Left ventricle myocardium inferior (tissue), 1 donor: ENCODE measurements around the gene B3GAT3. TPM values are rescaled to one million over a fixed set of nuclear protein-coding genes. Genes with fewer than 3 reads are reported as not detected.

Experiments
- DNase-seq: peaks from one replicate; pipeline ENCODE4 v3.0.0-alpha.2; 2020
- H3K27ac ChIP-seq: fragments of 200-600 bp; replicated peaks from 2 replicates; pipeline ENCODE4 v1.8.0; 2021
- H3K27me3 ChIP-seq: fragments of 200-600 bp; 2 replicates; pipeline ENCODE4 v1.8.0; 2021; ENCODE audit warnings: low read depth
- H3K36me3 ChIP-seq: fragments of 200-600 bp; 2 replicates; pipeline ENCODE4 v1.8.0; 2021
- H3K4me1 ChIP-seq: fragments of 200-600 bp; 2 replicates; pipeline ENCODE4 v1.8.0; 2021
- H3K4me3 ChIP-seq: fragments of 200-600 bp; 2 replicates; pipeline ENCODE4 v1.8.0; 2021; ENCODE audit warnings: mild to moderate bottlenecking, moderate library complexity
- H3K9me3 ChIP-seq: fragments of 200-600 bp; replicated peaks from 2 replicates; pipeline ENCODE4 v1.8.0; 2021
- intact Hi-C: fragments of 100-400 bp; cut with micrococcal nuclease; formaldehyde crosslinking; loops from one replicate; pipeline ENCODE4 v1.11.0; 2022
- total RNA-seq: library from RNA; stranded (reverse); fragmentation: NEBNext Ultra II Directional; extraction: Animal tissue kit (Norgen Biotek cat#: 25700); gene quantifications from one replicate; pipeline ENCODE4 v1.2.1, GENCODE V29; 2021
- TF ChIP-seq, protein P1 (sequence below): fragments of 200-600 bp; IDR thresholded peaks from 2 replicates; pipeline ENCODE4 v1.8.0; 2021; ENCODE audit warnings: antibody characterized with exemption, mild to moderate bottlenecking, borderline replicate concordance
- donor health status: DM: no; HTN: yes; CAD: no; lungs with severe emphysema.

B3GAT3 gene
- total RNA-seq, 1 donor from 2014 or later = 13.2 TPM

DNA sequence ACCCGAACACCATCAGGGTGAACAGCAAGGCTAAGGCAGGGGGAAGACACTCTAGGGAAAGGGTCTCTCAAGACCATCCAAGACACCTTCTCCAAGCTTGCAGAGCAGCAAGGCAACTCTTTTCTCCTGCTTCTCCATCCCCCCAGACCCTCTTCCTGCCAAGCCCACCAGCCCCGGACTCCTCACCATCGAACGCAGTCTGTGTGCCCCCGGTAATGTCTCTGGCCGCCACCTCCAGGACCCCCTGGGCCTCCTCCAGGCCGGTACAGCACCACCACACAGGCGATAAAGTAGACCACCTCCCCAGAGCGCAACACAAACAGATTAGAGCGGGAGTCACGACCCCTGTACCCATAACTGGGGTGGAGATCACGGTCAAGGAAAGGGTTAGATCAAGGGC lies 13.0 kb downstream of the B3GAT3 start:
- intact Hi-C loops = no loop called here

DNA sequence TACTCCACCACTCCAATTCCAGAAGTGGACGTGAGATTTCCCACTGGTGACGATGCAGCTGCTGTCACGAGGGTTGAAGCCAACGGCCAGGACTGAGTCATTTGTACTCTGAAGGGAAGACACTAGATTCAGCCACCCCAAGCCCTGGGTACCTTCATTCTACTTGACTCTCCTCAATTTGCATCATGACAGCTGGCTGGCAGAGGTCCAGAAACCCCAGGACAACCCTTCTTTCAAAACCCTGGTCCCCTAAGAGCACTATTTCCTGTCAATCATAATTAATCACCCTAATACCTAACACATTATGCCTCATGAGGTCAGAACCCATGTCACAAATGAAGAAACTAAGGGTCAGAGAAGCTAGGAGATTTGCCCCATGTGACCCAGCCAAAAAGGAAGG lies 14.1 kb downstream of the B3GAT3 start:
- DNase-seq = no peak
- intact Hi-C loops = no loop called here
- Histone ChIP-seq H3K4me1 (peaks cover 38% of the 10 kb centered on the region), H3K9me3 (no peaks in the 10 kb centered on the region), H3K27ac (no peak overlapping the region), H3K36me3 (peaks cover 37% of the 10 kb centered on the region), H3K27me3 (no peaks in the 10 kb centered on the region), H3K4me3 (no peak overlapping the region)
- TF ChIP-seq, protein P1, sequence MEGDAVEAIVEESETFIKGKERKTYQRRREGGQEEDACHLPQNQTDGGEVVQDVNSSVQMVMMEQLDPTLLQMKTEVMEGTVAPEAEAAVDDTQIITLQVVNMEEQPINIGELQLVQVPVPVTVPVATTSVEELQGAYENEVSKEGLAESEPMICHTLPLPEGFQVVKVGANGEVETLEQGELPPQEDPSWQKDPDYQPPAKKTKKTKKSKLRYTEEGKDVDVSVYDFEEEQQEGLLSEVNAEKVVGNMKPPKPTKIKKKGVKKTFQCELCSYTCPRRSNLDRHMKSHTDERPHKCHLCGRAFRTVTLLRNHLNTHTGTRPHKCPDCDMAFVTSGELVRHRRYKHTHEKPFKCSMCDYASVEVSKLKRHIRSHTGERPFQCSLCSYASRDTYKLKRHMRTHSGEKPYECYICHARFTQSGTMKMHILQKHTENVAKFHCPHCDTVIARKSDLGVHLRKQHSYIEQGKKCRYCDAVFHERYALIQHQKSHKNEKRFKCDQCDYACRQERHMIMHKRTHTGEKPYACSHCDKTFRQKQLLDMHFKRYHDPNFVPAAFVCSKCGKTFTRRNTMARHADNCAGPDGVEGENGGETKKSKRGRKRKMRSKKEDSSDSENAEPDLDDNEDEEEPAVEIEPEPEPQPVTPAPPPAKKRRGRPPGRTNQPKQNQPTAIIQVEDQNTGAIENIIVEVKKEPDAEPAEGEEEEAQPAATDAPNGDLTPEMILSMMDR = no peak

More for the DNA sequence above, 13.0 kb downstream of the B3GAT3 start:
- no peaks in the 10 kb centered on the region for H3K9me3 ChIP-seq
- H3K27ac ChIP-seq = no peak overlapping the region
- TF ChIP-seq, protein P1 = no peak
- peaks cover 39% of the 10 kb centered on the region for H3K4me1 ChIP-seq
- no peak for DNase-seq
- H3K27me3 ChIP-seq = no peaks in the 10 kb centered on the region
- no peak overlapping the region for H3K4me3 ChIP-seq
- H3K36me3 ChIP-seq = peaks cover 37% of the 10 kb centered on the region

DNA sequence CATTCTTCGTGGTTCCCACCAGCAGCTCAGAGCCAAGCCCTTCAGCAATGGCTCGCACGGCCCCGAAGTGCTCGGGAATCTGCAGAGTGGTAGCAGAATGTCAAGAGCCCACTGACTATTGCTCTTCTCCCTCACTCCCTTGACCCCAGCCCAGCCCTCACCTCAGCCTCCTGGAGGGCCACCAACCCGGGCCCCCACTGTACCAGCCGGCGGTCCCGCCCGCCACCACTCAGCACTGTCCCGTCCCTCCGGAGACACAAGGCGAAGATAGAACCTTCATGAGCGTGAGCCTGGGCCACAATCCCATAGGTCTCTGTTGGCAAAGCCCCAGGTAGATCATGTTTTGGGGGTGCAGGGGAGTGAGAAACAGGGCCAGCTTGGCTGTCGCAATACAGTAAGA lies 15.9 kb downstream of the B3GAT3 start:
- Histone ChIP-seq H3K27me3 (no peaks in the 10 kb centered on the region), H3K9me3 (no peaks in the 10 kb centered on the region), H3K36me3 (peaks cover 37% of the 10 kb centered on the region), H3K4me1 (peaks cover 36% of the 10 kb centered on the region), H3K4me3 (no peak overlapping the region), H3K27ac (no peak overlapping the region)
- TF ChIP-seq, protein P1 = no peak
- intact Hi-C loops = no loop called here
- no peak for DNase-seq

- Histone ChIP-seq H3K4me3 (no peak overlapping the region), H3K9me3 (no peaks in the 10 kb centered on the region), H3K4me1 (peaks cover 36% of the 10 kb centered on the region), H3K27me3 (no peaks in the 10 kb centered on the region), H3K27ac (no peak overlapping the region), H3K36me3 (peaks cover 37% of the 10 kb centered on the region)
- intact Hi-C loops = no loop called here
- DNase-seq = no peak
- TF ChIP-seq, protein P1 = no peak
These were observed 16.3 kb downstream of the B3GAT3 start for GRCh38 chr11:62605467-62605866.

DNA sequence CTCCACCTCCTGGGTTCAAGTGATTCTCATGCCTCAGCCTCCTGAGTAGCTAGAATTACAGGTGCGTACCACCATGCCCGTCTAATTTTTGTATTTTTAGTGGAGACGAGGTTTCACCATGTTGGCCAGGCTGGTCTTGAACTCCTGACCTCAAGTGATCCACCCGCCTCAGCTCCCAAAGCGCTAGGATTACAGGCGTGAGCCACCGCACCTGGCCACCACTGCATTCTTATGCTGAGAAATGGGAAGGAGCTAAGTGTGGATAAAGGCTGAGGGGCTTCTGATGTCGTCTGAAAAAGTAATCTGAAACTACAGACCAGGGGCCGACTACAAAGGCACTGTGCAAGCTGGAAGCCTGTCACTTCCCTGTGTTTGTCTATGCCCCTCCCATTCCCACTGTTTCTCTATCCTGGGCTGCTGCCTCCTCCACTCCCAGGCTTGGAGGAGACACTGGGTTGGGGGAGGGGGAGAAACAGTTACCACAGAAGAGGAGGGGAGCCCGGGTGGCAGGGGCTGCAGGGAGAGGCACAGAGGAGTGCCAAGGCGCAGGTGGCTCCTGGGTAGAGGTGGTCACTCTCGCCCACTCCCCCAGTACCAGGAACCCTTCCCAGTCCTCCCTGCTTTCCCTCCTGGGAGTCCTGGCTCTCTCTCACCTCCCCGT lies 17.2 kb downstream of the B3GAT3 start:
- DNase-seq = no peak

More for the DNA sequence above, 17.2 kb downstream of the B3GAT3 start:
- Histone ChIP-seq H3K27me3 (no peaks in the 10 kb centered on the region), H3K4me3 (no peak overlapping the region), H3K9me3 (no peaks in the 10 kb centered on the region), H3K27ac (no peak overlapping the region), H3K4me1 (peaks cover 36% of the 10 kb centered on the region), H3K36me3 (peaks cover 36% of the 10 kb centered on the region)
- intact Hi-C loops = no loop called here
- TF ChIP-seq, protein P1 = no peak
